Measurements from ENCODE around the gene CYP2E1.
"Not testable (repeated sequence)": the region's sequence is repeated elsewhere in the genome, so short reads cannot be mapped to it uniquely, and the experiment has no call there.

CYP2E1 gene

GRCh38 chr10:133526957-133527588, at the start of gene CYP2E1:
CYP2E1 (plus strand) TSS chr10:133527363; CDS start chr10:133527396, 33 bp downstream.
- no peak for DNase-seq (ENCODE audit: low read depth)

DNA sequence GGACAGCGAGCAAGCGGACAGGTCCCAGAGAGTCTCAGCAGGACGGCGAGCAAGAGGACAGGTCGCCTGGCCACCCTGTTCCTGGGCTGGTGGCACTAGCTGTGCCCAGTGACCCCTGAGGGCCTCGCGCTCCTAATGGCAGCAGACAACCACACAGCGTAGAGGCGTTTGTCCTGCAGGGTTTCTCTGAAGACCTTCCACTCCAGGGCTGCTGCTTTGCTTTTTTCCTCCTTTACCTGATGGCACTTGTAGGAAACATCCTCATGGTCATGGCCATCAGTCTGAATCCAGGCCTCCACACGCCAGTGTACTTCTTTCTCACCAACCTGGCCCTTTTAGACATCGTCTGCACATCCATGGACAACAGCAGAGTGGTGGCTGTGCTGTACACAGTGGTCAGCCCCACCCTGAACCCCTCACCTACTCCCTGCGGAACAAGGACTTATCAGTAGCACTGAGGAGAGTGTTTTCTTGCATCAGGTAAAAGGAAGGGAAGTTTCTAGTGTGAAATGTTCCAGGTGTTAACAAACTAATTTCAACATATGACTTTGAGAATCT, 46.0 kb upstream of the CYP2E1 start:
- DNase-seq (ENCODE audit: low read depth): no peak

GRCh38 chr10:133481657-133482056, 45.5 kb upstream of the CYP2E1 start:
- DNase-seq (ENCODE audit: low read depth): no peak

DNA sequence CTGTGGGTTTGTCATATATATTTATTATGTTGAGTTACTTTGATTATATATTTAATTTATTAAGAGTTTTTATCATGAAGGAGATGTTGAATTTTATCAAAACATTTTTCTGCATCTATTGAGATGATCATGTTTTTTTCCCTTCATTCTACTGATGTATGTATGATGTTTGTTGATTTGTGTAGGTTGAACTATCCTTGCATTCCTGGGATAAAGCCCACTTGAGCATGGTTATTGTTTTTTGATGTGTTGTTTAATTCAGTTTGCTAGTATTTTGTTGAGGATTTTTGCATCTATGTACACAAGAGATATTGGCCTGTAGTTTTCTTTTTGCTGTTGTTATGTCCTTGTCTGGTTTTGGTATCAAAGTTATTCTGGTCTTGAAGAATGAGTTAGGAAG, 42.3 kb upstream of the CYP2E1 start:
- no peak for DNase-seq (ENCODE audit: low read depth)

DNA sequence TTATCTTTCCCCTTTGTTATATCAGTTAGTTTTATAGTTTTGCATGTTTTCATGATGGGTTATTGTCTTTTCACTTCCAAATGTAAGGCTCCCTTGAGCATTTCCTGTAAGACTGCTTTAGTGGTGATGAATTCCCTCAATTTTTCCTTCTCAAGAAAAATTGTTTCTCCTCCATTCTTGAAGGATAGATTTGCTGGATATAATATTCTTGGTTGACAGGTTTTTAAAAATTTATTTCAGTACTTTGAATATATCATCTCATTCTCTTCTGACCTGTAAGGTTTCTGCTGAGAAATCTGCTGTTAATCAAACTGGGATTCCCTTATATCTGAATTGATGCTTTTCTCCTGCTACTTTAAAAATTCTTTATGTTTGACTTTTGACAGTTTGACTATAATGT, 40.1 kb upstream of the CYP2E1 start:
- no peak for DNase-seq (ENCODE audit: low read depth)

DNA sequence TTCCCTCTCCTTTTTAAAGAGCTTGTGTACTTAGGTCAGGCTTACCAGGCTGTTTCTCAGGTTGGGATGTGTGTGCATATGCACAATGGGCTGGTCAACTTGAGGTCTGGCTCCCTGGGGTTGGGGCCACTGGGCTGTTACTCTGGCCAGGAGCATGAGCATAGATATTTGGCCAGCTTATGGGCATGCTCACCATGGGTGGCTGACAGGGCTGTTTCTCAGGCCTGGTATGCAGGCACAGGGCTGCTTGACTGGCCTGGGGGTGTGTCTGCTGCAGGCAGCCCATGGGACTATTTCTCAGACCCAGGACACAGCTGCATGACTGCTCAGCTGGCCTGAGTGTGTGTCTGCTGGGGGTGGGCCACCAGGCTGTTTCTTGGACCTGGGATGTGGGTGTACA, 38.8 kb upstream of the CYP2E1 start:
- no peak for DNase-seq (ENCODE audit: low read depth)

GRCh38 chr10:133489816-133490588, 37.2 kb upstream of the CYP2E1 start:
- no peak for DNase-seq (ENCODE audit: low read depth)

GRCh38 chr10:133493562-133493961, 33.6 kb upstream of the CYP2E1 start:
- not testable (repeated sequence) for DNase-seq (ENCODE audit: low read depth)

DNA sequence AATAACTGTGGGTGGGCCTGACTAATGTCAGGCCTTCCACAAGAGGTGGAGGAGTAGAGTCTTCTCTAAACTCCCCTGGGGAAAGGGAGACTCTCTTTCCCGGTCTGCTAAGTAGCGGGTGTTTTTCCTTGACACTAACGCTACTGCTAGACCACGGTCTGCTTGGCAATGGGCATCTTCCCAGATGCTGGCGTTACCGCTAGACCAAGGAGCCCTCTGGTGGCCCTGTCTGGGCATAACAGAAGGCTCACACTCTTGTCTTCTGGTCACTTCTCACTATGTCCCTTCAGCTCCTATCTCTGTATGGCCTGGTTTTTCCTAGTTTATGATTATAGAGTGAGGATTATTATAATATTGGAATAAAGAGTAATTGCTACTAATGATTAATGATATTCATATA, 29.8 kb upstream of the CYP2E1 start:
- DNase-seq (ENCODE audit: low read depth): not testable (repeated sequence)

DNA sequence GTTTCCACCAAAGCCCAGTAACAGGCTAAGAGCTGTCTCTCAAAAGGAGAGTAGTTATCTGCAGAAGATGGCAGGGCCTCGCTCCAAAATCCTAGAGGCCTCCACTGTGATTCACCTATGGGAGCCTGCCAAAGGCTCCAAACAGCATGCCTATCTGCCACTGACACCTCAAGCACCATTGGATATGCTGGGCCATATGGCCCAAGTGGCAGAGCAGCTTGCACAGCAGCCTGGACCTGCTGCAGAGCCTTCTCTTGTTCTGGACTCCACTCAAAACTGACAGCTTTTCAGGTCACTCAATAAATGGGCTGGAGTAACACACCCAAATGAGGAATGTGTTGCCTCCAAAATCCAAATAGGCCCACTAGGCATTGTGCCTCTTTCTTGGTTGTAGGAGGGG, 28.0 kb upstream of the CYP2E1 start:
- not testable (repeated sequence) for DNase-seq (ENCODE audit: low read depth)

- DNase-seq (ENCODE audit: low read depth): not testable (repeated sequence)
Measured at GRCh38 chr10:133500897-133501296, 26.3 kb upstream of the CYP2E1 start.

DNA sequence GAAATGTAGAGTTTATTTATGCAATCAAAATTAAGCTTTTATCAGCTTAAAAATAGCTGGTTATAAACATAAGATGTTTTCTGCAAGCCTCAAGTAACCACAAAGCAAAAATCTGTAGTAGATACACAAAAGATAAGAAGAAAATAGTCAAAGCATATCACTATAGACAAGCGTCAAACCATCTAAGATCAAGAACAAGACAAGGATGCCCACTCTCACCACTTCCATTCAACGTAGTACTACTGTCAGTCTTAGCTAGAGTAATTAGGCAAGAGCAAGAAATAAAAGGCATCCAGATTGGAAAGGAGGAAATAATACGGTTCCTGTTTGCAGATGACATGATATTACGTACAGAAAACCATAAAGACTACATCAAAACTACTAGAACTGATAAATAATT, 17.5 kb upstream of the CYP2E1 start:
- DNase-seq (ENCODE audit: low read depth): no peak

- no peak for DNase-seq (ENCODE audit: low read depth)
Measured at GRCh38 chr10:133511408-133511807, 15.8 kb upstream of the CYP2E1 start.

- no peak for DNase-seq (ENCODE audit: low read depth)
Measured at GRCh38 chr10:133511907-133512528, 15.1 kb upstream of the CYP2E1 start.

- DNase-seq (ENCODE audit: low read depth): no peak
Measured at GRCh38 chr10:133515471-133515870, 11.7 kb upstream of the CYP2E1 start.

GRCh38 chr10:133516057-133516456, 11.1 kb upstream of the CYP2E1 start:
- no peak for DNase-seq (ENCODE audit: low read depth)

DNA sequence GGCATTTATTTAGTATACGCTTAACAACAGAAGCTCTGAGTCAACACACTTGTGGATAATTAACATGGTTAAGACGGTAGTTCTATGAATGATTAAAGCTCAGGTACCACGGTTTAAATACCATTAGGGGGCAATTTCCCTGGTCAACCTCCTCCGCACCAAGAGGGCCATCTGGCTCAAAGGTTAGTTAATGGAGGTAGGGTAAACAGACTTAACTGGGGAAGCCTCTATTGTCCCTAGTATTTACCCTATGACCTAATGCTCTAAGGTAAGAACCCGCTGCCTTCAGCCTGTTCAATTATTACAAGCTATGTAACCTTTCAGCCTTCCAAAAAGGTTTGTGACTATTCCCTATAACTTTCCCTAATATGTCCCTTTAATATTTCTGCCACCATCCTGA, 8.6 kb upstream of the CYP2E1 start:
- DNase-seq (ENCODE audit: low read depth): not testable (repeated sequence)

- DNase-seq (ENCODE audit: low read depth): peak; percentile 71
Measured at GRCh38 chr10:133520193-133520738, 6.9 kb upstream of the CYP2E1 start.

- no peak for DNase-seq (ENCODE audit: low read depth)
Measured at GRCh38 chr10:133523631-133524203, 3.4 kb upstream of the CYP2E1 start.

- no peak for DNase-seq (ENCODE audit: low read depth)
Measured at GRCh38 chr10:133525444-133525843, 1.7 kb upstream of the CYP2E1 start.

GRCh38 chr10:133527771-133528271, 658 bp downstream of the CYP2E1 start:
- DNase-seq (ENCODE audit: low read depth): no peak

DNA sequence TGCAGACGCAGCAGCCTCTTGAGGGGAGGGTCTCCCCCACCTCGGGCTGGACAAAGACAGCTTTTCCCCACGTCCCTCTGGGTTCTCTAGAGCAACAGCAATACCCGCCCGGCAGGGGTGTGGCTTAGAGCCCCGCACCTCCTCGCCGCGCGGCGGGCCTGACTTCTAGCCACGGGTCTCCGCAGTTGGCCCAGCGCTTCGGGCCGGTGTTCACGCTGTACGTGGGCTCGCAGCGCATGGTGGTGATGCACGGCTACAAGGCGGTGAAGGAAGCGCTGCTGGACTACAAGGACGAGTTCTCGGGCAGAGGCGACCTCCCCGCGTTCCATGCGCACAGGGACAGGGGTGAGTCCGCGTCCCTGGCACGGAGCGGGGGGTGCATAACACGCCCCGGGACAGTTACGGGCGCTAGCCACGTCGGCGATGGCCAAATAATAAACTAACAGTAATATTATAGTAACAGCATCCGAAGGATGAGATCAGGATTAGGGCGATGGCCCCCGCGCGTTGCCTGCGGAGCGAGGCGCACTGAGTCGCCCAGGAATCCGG, 1.2 kb downstream of the CYP2E1 start:
- DNase-seq (ENCODE audit: low read depth): no peak

All from CMK (cell line).